Gastrocnemius medialis (tissue), 4 donors: ENCODE results near the gene COPG1. TPM values are rescaled to one million over a fixed set of nuclear protein-coding genes. Genes with fewer than 3 reads are reported as not detected.
A peak's percentile ranks its signal among the peaks of the same experiment; 100 is the strongest.

Source experiments
- ATAC-seq, 2 donors: fragments of 150-250 bp; one replicate each; pipeline ENCODE4 v1.9.1; 2016
- DNase-seq, 2 donors: peaks; one replicate each; pipeline ENCODE4 v3.0.0-alpha.2; 2019
- H3K27ac ChIP-seq, 4 donors: fragments of 200-600 bp; sonication (generic); 1 replicate in 1 of 4; 2 replicates in 3 of 4; pipeline ENCODE4 v1.5.1; 2016 to 2018; ENCODE audit warnings: mild to moderate bottlenecking in 2 of 4, moderate library complexity in 1 of 4
- H3K27me3 ChIP-seq, 3 donors: fragments of 200-600 bp; sonication (generic) in 2 of 3; 1 replicate in 1 of 3; 2 replicates in 2 of 3; pipeline versions ENCODE4 v1.5.1 to v1.6.0; 2016 to 2019; ENCODE audit warnings: mild to moderate bottlenecking in 1 of 3, moderate library complexity in 1 of 3
- H3K36me3 ChIP-seq, 2 donors: fragments of 200-600 bp; sonication (generic) in 1 of 2; one replicate each; pipeline ENCODE4 v1.5.1; 2017 to 2018
- H3K4me1 ChIP-seq, 2 donors: fragments of 200-600 bp; sonication (generic) in 1 of 2; one replicate each; pipeline ENCODE4 v1.5.1; 2016 to 2017; ENCODE audit warnings: mild to moderate bottlenecking in 2 of 2
- H3K4me3 ChIP-seq, 4 donors: fragments of 200-600 bp; sonication (generic) in 3 of 4; 1 replicate in 1 of 4; 2 replicates in 3 of 4; pipeline ENCODE4 v1.5.1; 2016 to 2019; ENCODE audit warnings: mild to moderate bottlenecking in 2 of 4
- H3K9me3 ChIP-seq, 3 donors: fragments of 200-600 bp; sonication (generic) in 2 of 3; 1 replicate in 1 of 3; 2 replicates in 2 of 3; pipeline ENCODE4 v1.5.1; 2016 to 2019
- CTCF ChIP-seq, 5 experiments: fragments of 450-650 bp in 3 of 5; fragments of 200-600 bp in 2 of 5; sonication (generic) in 2 of 5; IDR thresholded peaks in 4 of 5; conservative IDR thresholded peaks in 1 of 5; 1 replicate in 4 of 5; 2 replicates in 1 of 5; pipeline ENCODE4 v1.5.1; 2016 to 2019; ENCODE audit warnings: antibody characterized with exemption in 5 of 5, mild to moderate bottlenecking in 3 of 5, moderate library complexity in 3 of 5
- POLR2A ChIP-seq, 2 donors: fragments of 450-650 bp; IDR thresholded peaks; one replicate each; pipeline ENCODE4 v1.6.1; 2017; ENCODE audit warnings: antibody characterized with exemption in 2 of 2, mild to moderate bottlenecking in 2 of 2, moderate library complexity in 2 of 2
- in situ Hi-C, 4 donors: fragments of 200-750 bp; cut with MboI; loops; one replicate each; pipeline versions ENCODE4 v1.15.0 to v1.8.0; 2017; ENCODE audit warnings: low sequenced_read_pairs in 4 of 4
- intact Hi-C: fragments of 100-400 bp; cut with DNase I; formaldehyde crosslinking; loops from one replicate; pipeline ENCODE4 v1.15.1; 2023; ENCODE audit warnings: low total_unique reads
- total RNA-seq, 4 donors: library from RNA; depleted of rRNA; stranded (reverse); fragments of >200 nt; gene quantifications; one replicate each; pipeline versions ENCODE4 v1.1.0 to v1.2.3, GENCODE V29; 2016

COPG1 gene
- total RNA-seq, 4 donors from 2014 or later = 59.7 to 101 (median 79.8) TPM

GRCh38 chr3:129312021-129312639 lies 62.7 kb downstream of the COPG1 start:
- DNase-seq (no peak), ATAC-seq (no peak)
- no peaks in the 10 kb centered on the region for H3K36me3 ChIP-seq
- H3K4me3 ChIP-seq = no peak overlapping the region
- H3K27me3 ChIP-seq = no peaks in the 10 kb centered on the region
- H3K27ac ChIP-seq = peak overlapping the region in 1 of 4 donors; percentile 98
- intact Hi-C loops (no loop called here), in situ Hi-C loops (loop anchor here in 1 of 4 donors (5.0 kb wide), 1 partner anchor 40 kb away; no protein-coding TSS in a partner anchor)
- TF ChIP-seq POLR2A (IDR thresholded peaks at IDR 0.05) (no peak), CTCF (IDR thresholded peaks at IDR 0.05 in 4 of 5, conservative IDR thresholded peaks at IDR 0.05 in 1 of 5) (no peak)
- no peaks in the 10 kb centered on the region for H3K9me3 ChIP-seq
- H3K4me1 ChIP-seq = peaks cover 16 to 21% of the 10 kb centered on the region in 2 donors

- Histone ChIP-seq H3K4me1 (peaks cover 18 to 25% of the 10 kb centered on the region in 2 donors), H3K4me3 (no peak overlapping the region), H3K27me3 (no peaks in the 10 kb centered on the region), H3K27ac (peak overlapping the region; percentile 96 to 99 (median 98)), H3K9me3 (no peaks in the 10 kb centered on the region), H3K36me3 (no peaks in the 10 kb centered on the region)
- DNase-seq = no peak
- intact Hi-C loops = no loop called here
- in situ Hi-C loops = loop anchor here in 1 of 4 donors (5.0 kb wide), 1 partner anchor 41 kb away; no protein-coding TSS in a partner anchor
- TF ChIP-seq CTCF (IDR thresholded peaks at IDR 0.05 in 4 of 5, conservative IDR thresholded peaks at IDR 0.05 in 1 of 5) (no peak), POLR2A (IDR thresholded peaks at IDR 0.05) (no peak)
- ATAC-seq = no peak
These were observed 63.4 kb downstream of the COPG1 start for GRCh38 chr3:129312671-129313414.

- H3K4me1 ChIP-seq = peaks cover 18 to 25% of the 10 kb centered on the region in 2 donors
- H3K27ac ChIP-seq = peak overlapping the region; percentile 96 to 99 (median 98)
- no peaks in the 10 kb centered on the region for H3K36me3 ChIP-seq
- no peaks in the 10 kb centered on the region for H3K27me3 ChIP-seq
- intact Hi-C loops = no loop called here
- in situ Hi-C loops = loop anchor here in 1 of 4 donors (5.0 kb wide), 1 partner anchor 41 kb away; no protein-coding TSS in a partner anchor
- H3K4me3 ChIP-seq = no peak overlapping the region
- H3K9me3 ChIP-seq = no peaks in the 10 kb centered on the region
- TF ChIP-seq POLR2A (IDR thresholded peaks at IDR 0.05) (no peak), CTCF (IDR thresholded peaks at IDR 0.05 in 4 of 5, conservative IDR thresholded peaks at IDR 0.05 in 1 of 5) (no peak)
- DNase-seq (no peak), ATAC-seq (no peak)
These were observed 63.9 kb downstream of the COPG1 start for GRCh38 chr3:129313415-129313664.

GRCh38 chr3:129313665-129314385 lies 64.4 kb downstream of the COPG1 start:
- intact Hi-C loops (no loop called here), in situ Hi-C loops (loop anchor here in 1 of 4 donors (5.0 kb wide), 1 partner anchor 42 kb away; no protein-coding TSS in a partner anchor)
- Histone ChIP-seq H3K4me3 (peak overlapping the region; percentile 76 to 93 (median 89)), H3K27me3 (no peaks in the 10 kb centered on the region), H3K4me1 (peaks cover 18 to 25% of the 10 kb centered on the region in 2 donors), H3K9me3 (no peaks in the 10 kb centered on the region), H3K36me3 (no peaks in the 10 kb centered on the region), H3K27ac (peak overlapping the region; percentile 96 to 99 (median 98))
- TF ChIP-seq CTCF (IDR thresholded peaks at IDR 0.05 in 4 of 5, conservative IDR thresholded peaks at IDR 0.05 in 1 of 5) = no peak
- no peak for TF ChIP-seq POLR2A (IDR thresholded peaks at IDR 0.05)
- ATAC-seq (peak; percentile 14 to 16), DNase-seq (peak in 1 of 2 donors; percentile 36)
